Measurements from ENCODE around the gene MAP2K5.

The MAP2K5 gene

DNA sequence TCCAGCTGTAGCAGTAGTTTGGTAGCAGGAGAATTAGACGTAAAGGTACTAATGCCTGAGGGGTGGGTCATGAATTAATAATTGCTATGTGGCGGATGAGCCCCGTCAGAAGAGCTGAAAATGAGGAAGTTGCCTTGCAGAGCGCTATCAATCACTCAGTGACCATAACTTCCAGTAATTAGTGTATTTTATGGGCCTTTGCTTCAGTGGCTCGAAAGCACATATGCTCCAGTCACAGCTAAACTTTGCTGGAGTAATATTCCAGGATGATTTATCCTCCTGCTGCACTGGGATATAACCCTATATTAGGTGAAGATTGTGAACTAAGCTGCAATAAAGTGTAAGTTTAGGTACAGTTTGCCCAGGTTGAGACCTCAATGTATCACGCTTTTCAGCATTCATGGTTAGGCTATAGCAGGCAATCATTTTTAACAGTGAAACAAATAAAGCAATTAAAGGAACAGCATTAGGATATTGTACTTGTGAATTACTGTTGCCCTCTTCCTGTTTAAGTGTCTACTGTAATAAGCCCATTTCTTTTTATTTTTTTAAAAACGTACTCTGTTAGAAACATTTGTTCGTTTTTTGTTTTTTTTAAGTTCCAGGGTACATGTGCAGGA is 178.2 kb downstream of the MAP2K5 start (continued):
- TF ChIP-seq ZNF350 (tag by site-specific recombination; IDR thresholded peaks at IDR 0.05) (no peak), ZNF10 (tag by site-specific recombination; IDR thresholded peaks at IDR 0.05) (peak; percentile 88), ZNF175 (tag by site-specific recombination; IDR thresholded peaks at IDR 0.05) (no peak), KLF10 (tag by site-specific recombination; IDR thresholded peaks at IDR 0.05) (peak; percentile 67), ZNF112 (tag by site-specific recombination; IDR thresholded peaks at IDR 0.05) (no peak), ZNF501 (tag by site-specific recombination; IDR thresholded peaks at IDR 0.05) (peak; percentile 62; the same call in 1 of the 2 replicates), ZNF335 (tag by site-specific recombination; conservative IDR thresholded peaks at IDR 0.05) (no peak; the same call in 1 of the 2 replicates), OVOL3 (tag by site-specific recombination; IDR thresholded peaks at IDR 0.05) (peak; percentile 87), KLF1 (tag by site-specific recombination; IDR thresholded peaks at IDR 0.05) (no peak), PRDM1 (tag by site-specific recombination; IDR thresholded peaks at IDR 0.05) (no peak), ZNF548 (tag by site-specific recombination; IDR thresholded peaks at IDR 0.05) (no peak), GLIS2 (tag by site-specific recombination; IDR thresholded peaks at IDR 0.05) (no peak), ZNF830 (tag by site-specific recombination; IDR thresholded peaks at IDR 0.05; ENCODE audit: low read depth) (no peak), KLF16 (tag by site-specific recombination; IDR thresholded peaks at IDR 0.05) (no peak), REPIN1 (tag by site-specific recombination; IDR thresholded peaks at IDR 0.05; ENCODE audit: low read depth) (no peak), ZNF660 (tag by site-specific recombination; IDR thresholded peaks at IDR 0.05) (peak; percentile 62; the same call in 1 of the 2 replicates), ZNF416 (tag by site-specific recombination; IDR thresholded peaks at IDR 0.05) (no peak), ZNF768 (tag by site-specific recombination; IDR thresholded peaks at IDR 0.05) (no peak), ZNF624 (tag by site-specific recombination; IDR thresholded peaks at IDR 0.05) (no peak), ZXDB (tag by site-specific recombination; IDR thresholded peaks at IDR 0.05) (peak; percentile 87), OSR2 (tag by site-specific recombination; IDR thresholded peaks at IDR 0.05) (peak; percentile 99), FEZF1 (tag by site-specific recombination; IDR thresholded peaks at IDR 0.05) (peak; percentile 94), ZNF266 (tag by site-specific recombination; IDR thresholded peaks at IDR 0.05; ENCODE audit: low read depth) (no peak), YY1 (tag by site-specific recombination; IDR thresholded peaks at IDR 0.05) (no peak), ZNF16 (tag by site-specific recombination; IDR thresholded peaks at IDR 0.05; ENCODE audit: low read depth) (no peak), TCF7L2 (IDR thresholded peaks at IDR 0.05; ENCODE audit: borderline replicate concordance, low read depth, low read length) (no peak), ZNF629 (tag by site-specific recombination; IDR thresholded peaks at IDR 0.05) (peak; percentile 89), ZNF623 (tag by site-specific recombination; IDR thresholded peaks at IDR 0.05) (no peak)
- TF ChIP-seq, protein P1, sequence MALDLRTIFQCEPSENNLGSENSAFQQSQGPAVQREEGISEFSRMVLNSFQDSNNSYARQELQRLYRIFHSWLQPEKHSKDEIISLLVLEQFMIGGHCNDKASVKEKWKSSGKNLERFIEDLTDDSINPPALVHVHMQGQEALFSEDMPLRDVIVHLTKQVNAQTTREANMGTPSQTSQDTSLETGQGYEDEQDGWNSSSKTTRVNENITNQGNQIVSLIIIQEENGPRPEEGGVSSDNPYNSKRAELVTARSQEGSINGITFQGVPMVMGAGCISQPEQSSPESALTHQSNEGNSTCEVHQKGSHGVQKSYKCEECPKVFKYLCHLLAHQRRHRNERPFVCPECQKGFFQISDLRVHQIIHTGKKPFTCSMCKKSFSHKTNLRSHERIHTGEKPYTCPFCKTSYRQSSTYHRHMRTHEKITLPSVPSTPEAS (tag by site-specific recombination; IDR thresholded peaks at IDR 0.05), result 0 out of 2 replicates have a peak, but pooled peaks have one; percentile 28
- TF ChIP-seq, protein P2, sequence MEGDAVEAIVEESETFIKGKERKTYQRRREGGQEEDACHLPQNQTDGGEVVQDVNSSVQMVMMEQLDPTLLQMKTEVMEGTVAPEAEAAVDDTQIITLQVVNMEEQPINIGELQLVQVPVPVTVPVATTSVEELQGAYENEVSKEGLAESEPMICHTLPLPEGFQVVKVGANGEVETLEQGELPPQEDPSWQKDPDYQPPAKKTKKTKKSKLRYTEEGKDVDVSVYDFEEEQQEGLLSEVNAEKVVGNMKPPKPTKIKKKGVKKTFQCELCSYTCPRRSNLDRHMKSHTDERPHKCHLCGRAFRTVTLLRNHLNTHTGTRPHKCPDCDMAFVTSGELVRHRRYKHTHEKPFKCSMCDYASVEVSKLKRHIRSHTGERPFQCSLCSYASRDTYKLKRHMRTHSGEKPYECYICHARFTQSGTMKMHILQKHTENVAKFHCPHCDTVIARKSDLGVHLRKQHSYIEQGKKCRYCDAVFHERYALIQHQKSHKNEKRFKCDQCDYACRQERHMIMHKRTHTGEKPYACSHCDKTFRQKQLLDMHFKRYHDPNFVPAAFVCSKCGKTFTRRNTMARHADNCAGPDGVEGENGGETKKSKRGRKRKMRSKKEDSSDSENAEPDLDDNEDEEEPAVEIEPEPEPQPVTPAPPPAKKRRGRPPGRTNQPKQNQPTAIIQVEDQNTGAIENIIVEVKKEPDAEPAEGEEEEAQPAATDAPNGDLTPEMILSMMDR (tag by site-specific recombination; IDR thresholded peaks at IDR 0.05), result no peak
- TF ChIP-seq, protein P3, sequence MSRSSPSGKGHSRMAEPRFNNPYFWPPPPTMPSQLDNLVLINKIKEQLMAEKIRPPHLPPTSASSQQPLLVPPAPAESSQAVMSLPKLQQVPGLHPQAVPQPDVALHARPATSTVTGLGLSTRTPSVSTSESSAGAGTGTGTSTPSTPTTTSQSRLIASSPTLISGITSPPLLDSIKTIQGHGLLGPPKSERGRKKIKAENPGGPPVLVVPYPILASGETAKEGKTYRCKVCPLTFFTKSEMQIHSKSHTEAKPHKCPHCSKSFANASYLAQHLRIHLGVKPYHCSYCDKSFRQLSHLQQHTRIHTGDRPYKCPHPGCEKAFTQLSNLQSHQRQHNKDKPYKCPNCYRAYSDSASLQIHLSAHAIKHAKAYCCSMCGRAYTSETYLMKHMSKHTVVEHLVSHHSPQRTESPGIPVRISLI (tag by site-specific recombination; IDR thresholded peaks at IDR 0.05), result no peak; the same call in 1 of the 2 replicates
- TF ChIP-seq, protein P4, sequence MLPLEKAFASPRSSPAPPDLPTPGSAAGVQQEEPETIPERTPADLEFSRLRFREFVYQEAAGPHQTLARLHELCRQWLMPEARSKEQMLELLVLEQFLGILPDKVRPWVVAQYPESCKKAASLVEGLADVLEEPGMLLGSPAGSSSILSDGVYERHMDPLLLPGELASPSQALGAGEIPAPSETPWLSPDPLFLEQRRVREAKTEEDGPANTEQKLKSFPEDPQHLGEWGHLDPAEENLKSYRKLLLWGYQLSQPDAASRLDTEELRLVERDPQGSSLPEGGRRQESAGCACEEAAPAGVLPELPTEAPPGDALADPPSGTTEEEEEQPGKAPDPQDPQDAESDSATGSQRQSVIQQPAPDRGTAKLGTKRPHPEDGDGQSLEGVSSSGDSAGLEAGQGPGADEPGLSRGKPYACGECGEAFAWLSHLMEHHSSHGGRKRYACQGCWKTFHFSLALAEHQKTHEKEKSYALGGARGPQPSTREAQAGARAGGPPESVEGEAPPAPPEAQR (tag by site-specific recombination; IDR thresholded peaks at IDR 0.05), result no peak
- TF ChIP-seq, protein P5, sequence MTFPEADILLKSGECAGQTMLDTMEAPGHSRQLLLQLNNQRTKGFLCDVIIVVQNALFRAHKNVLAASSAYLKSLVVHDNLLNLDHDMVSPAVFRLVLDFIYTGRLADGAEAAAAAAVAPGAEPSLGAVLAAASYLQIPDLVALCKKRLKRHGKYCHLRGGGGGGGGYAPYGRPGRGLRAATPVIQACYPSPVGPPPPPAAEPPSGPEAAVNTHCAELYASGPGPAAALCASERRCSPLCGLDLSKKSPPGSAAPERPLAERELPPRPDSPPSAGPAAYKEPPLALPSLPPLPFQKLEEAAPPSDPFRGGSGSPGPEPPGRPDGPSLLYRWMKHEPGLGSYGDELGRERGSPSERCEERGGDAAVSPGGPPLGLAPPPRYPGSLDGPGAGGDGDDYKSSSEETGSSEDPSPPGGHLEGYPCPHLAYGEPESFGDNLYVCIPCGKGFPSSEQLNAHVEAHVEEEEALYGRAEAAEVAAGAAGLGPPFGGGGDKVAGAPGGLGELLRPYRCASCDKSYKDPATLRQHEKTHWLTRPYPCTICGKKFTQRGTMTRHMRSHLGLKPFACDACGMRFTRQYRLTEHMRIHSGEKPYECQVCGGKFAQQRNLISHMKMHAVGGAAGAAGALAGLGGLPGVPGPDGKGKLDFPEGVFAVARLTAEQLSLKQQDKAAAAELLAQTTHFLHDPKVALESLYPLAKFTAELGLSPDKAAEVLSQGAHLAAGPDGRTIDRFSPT (tag by site-specific recombination; IDR thresholded peaks at IDR 0.05), result no peak; the same call in none of the 2 replicates
- TF ChIP-seq, protein P6, sequence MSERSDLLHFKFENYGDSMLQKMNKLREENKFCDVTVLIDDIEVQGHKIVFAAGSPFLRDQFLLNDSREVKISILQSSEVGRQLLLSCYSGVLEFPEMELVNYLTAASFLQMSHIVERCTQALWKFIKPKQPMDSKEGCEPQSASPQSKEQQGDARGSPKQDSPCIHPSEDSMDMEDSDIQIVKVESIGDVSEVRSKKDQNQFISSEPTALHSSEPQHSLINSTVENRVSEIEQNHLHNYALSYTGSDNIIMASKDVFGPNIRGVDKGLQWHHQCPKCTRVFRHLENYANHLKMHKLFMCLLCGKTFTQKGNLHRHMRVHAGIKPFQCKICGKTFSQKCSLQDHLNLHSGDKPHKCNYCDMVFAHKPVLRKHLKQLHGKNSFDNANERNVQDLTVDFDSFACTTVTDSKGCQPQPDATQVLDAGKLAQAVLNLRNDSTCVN (tag by site-specific recombination; optimal IDR thresholded peaks at IDR 0.05), result no peak
